GM12878 (cell line): Measurements from ENCODE around the gene PDE3B. TPM values are rescaled to one million over a fixed set of nuclear protein-coding genes. Genes with fewer than 3 reads are reported as not detected.

Experiments used
- ATAC-seq: fragments of 200-7000 bp; cut with Tn5 transposase; 3 replicates; pipeline ENCODE4 v1.9.1; 2020; ENCODE audit warnings: mild to moderate bottlenecking, moderate library complexity
- BruUV-seq: library from RNA; stranded (reverse); fragments of 400-500 nt; replicated peaks from 2 replicates; lab custom pipeline; 2021; lab: Mats Ljungman, UMichigan
- CTCF ChIA-PET: fragments of 300-600 bp; sonication (Branson Sonifier 250); formaldehyde crosslinking; extraction: SDS; loops from one replicate; lab custom pipeline; 2021; ENCODE audit warnings: inconsistent platforms; lab: Yijun Ruan, JAX
- POLR2A ChIA-PET: fragments of 350-600 bp; formaldehyde crosslinking; extraction: SDS; loops from one replicate; lab custom pipeline; 2021; ENCODE audit warnings: inconsistent platforms; lab: Charles Lee
- RAD21 ChIA-PET: fragments of 300-600 bp; sonication (Branson Sonifier 250); formaldehyde crosslinking; loops from one replicate; lab custom pipeline; 2023; ENCODE audit warnings: antibody characterized with exemption; ENCODE audit not compliant: unreplicated experiment; lab: Charles Lee
- SMC1A ChIA-PET: fragments of 300-600 bp; sonication (Branson Sonifier 250); formaldehyde crosslinking; loops from one replicate; lab custom pipeline; 2023; ENCODE audit not compliant: unreplicated experiment, uncharacterized antibody; lab: Charles Lee
- DNase-seq: peaks from one replicate; pipeline ENCODE4 v3.0.0-alpha.2; 2011; ENCODE audit warnings: low read depth, low spot score
- FAIRE-seq: peaks from 3 replicates; lab custom pipeline; 2011; peaks lifted over from hg19 to GRCh38; lab: Jason Lieb, UNC
- H2AFZ ChIP-seq: 2 replicates; pipeline ENCODE4 v1.6.0; 2011; ENCODE audit warnings: low read depth, low read length, control low read depth; ENCODE audit not compliant: control insufficient read depth
- H3K27ac ChIP-seq: 2 replicates; pipeline ENCODE4 v1.5.1; 2011; ENCODE audit warnings: control low read depth; ENCODE audit not compliant: control insufficient read depth, insufficient read depth
- H3K27me3 ChIP-seq, 2 experiments: replicated peaks in 1 of 2; 2 replicates each; pipeline versions ENCODE4 v1.6.0 to v1.6.1; 2011; ENCODE audit warnings: low read length in 1 of 2; ENCODE audit not compliant: control insufficient read depth in 2 of 2, insufficient read depth in 2 of 2
- H3K36me3 ChIP-seq, 2 experiments: 2 replicates each; pipeline ENCODE4 v1.5.1; 2011; ENCODE audit warnings: low read length in 1 of 2; ENCODE audit not compliant: control insufficient read depth in 2 of 2, insufficient read depth in 2 of 2
- H3K4me1 ChIP-seq: 2 replicates; pipeline ENCODE4 v1.6.1; 2011; ENCODE audit warnings: mild to moderate bottlenecking, low read length, moderate library complexity, mixed read lengths; ENCODE audit not compliant: control insufficient read depth, insufficient read depth
- H3K4me2 ChIP-seq: 2 replicates; pipeline ENCODE4 v1.6.0; 2011; ENCODE audit warnings: control low read depth; ENCODE audit not compliant: control insufficient read depth, insufficient read depth
- H3K4me3 ChIP-seq: fragments of 200-600 bp; sonication (generic); 2 replicates; pipeline ENCODE4 v1.5.1; 2016
- H3K79me2 ChIP-seq: 2 replicates; pipeline ENCODE4 v1.6.0; 2011; ENCODE audit warnings: low read length; ENCODE audit not compliant: control insufficient read depth, insufficient read depth
- H3K9ac ChIP-seq: 2 replicates; pipeline ENCODE4 v1.8.0; 2011; ENCODE audit warnings: low read length, control low read depth, mixed read lengths; ENCODE audit not compliant: control insufficient read depth, insufficient read depth
- H3K9me3 ChIP-seq: replicated peaks from 3 replicates; pipeline ENCODE4 v1.5.1; 2011; ENCODE audit warnings: mild to moderate bottlenecking, low read length; ENCODE audit not compliant: control insufficient read depth, insufficient read depth
- H4K20me1 ChIP-seq: 2 replicates; pipeline ENCODE4 v1.6.0; 2011; ENCODE audit not compliant: control insufficient read depth, insufficient read depth
- BRCA1 ChIP-seq: IDR thresholded peaks from 2 replicates; pipeline ENCODE4 v1.6.1; 2011; ENCODE audit warnings: low read depth, low read length, improper control_type of control experiment
- HDGF ChIP-seq: fragments of 450-650 bp; IDR thresholded peaks from 2 replicates; pipeline ENCODE4 v1.6.1; 2016; ENCODE audit warnings: antibody characterized with exemption
- MYC ChIP-seq: IDR thresholded peaks from 2 replicates; pipeline ENCODE4 v1.6.1; 2011; ENCODE audit warnings: mild to moderate bottlenecking, low read length, moderate library complexity, inconsistent platforms; ENCODE audit not compliant: insufficient read depth, insufficient replicate concordance, insufficient read length, severe bottlenecking
- SPI1 ChIP-seq: IDR thresholded peaks from 2 replicates; pipeline ENCODE4 v1.6.1; 2011; ENCODE audit warnings: low read depth, mild to moderate bottlenecking, low read length, moderate library complexity, borderline replicate concordance; ENCODE audit not compliant: insufficient read depth
- STAT1 ChIP-seq: fragments of 450-650 bp; conservative IDR thresholded peaks from 2 replicates; pipeline ENCODE4 v1.6.1; 2014; ENCODE audit warnings: antibody characterized with exemption, mild to moderate bottlenecking
- WGBS: methylation state at CpG from one replicate; pipeline ENCODE4 v1.1.6; 2016; ENCODE audit warnings: low lambda C conversion rate; ENCODE audit not compliant: insufficient replicate concordance, insufficient coverage; ENCODE audit errors: missing lambda C conversion rate; 5-methylcytosine and 5-hydroxymethylcytosine counted together
- in situ Hi-C: fragments of 300-500 bp; cut with MboI; formaldehyde crosslinking; loops from 9 replicates; pipeline ENCODE4 v1.14.3; 2018; ENCODE audit warnings: mixed read lengths
- intact Hi-C: fragments of 100-400 bp; cut with micrococcal nuclease; formaldehyde crosslinking; loops from one replicate; pipeline ENCODE4 v1.14.2; 2022; ENCODE audit not compliant: unreplicated experiment
- polyA plus RNA-seq, 11 experiments: library from polyadenylated mRNA; depleted of rRNA in 4 of 11; unstranded in 6 of 11; stranded (reverse) in 5 of 11; fragments of >200 nt; fragmentation: Nextera tagmentation in 4 of 11; fragmentation: Illumina TruSeq in 1 of 11; extraction: Ambion mirVana in 4 of 11; extraction: Trizol in 1 of 11; gene quantifications; 1 replicate in 1 of 11; 2 replicates in 10 of 11; pipeline versions ENCODE4 v1.2.1 to v1.2.3, GENCODE V29; 2011 to 2016; ENCODE audit warnings: inconsistent platforms in 2 of 11, missing spikeins in 2 of 11, low read depth in 1 of 11
- total RNA-seq, 4 experiments: library from RNA; depleted of rRNA in 3 of 4; stranded (reverse); fragments of >200 nt in 3 of 4; fragmentation: Illumina TruSeq in 1 of 4; extraction: Trizol in 1 of 4; gene quantifications; 2 replicates each; pipeline versions ENCODE4 v1.2.1 to v1.2.3, GENCODE V29; 2013 to 2021
- TF ChIP-seq, protein P1 (sequence below): IDR thresholded peaks from 2 replicates; pipeline ENCODE4 v1.6.1; 2011; ENCODE audit warnings: borderline replicate concordance, low read depth, mild to moderate bottlenecking, moderate library complexity, mixed read lengths, low read length; ENCODE audit not compliant: insufficient read depth; ENCODE audit errors: extremely low read length
- TF ChIP-seq, protein P2 (sequence below): fragments of 450-650 bp; IDR thresholded peaks from 2 replicates; pipeline ENCODE4 v1.6.1; 2017; ENCODE audit warnings: mild to moderate bottlenecking, moderate library complexity
- TF ChIP-seq, protein P3 (sequence below): fragments of 150-350 bp; IDR thresholded peaks from 2 replicates; pipeline ENCODE4 v1.6.1; 2014; ENCODE audit warnings: mild to moderate bottlenecking, low read depth, low read length
- TF ChIP-seq, protein P4 (sequence below): fragments of 450-650 bp; IDR thresholded peaks from 2 replicates; pipeline ENCODE4 v1.6.1; 2017; ENCODE audit warnings: mild to moderate bottlenecking

The PDE3B gene
- total and polyA plus RNA-seq, 10 of the 15 experiments (the other 5 are each of a cell fraction or from before 2014, with no cell fraction given), result 0.04 to 3.1 (median 1.9) TPM

DNA sequence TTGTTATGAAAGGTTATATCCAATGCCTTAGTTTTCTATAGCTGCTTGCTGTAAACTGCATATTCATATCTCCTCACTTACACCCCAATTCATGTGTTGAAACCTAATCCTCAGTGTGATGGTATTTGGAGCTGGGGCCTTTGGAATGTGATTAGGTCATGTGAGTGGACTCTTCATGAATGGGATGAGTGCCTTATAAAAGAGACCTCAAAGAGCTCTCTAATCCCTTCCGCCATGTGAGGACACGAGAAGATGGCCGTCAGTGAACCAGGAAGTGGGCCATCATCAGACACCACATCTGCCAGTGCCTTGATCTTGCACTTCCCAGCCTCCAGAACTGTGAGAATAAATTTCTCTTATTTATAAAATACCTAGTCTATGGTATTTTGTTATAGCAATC, 169.2 kb downstream of the PDE3B start:
- no peak overlapping the region for H3K4me2 ChIP-seq
- no peak overlapping the region for H3K4me3 ChIP-seq
- TF ChIP-seq, protein P1, sequence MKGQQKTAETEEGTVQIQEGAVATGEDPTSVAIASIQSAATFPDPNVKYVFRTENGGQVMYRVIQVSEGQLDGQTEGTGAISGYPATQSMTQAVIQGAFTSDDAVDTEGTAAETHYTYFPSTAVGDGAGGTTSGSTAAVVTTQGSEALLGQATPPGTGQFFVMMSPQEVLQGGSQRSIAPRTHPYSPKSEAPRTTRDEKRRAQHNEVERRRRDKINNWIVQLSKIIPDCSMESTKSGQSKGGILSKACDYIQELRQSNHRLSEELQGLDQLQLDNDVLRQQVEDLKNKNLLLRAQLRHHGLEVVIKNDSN, result no peak
- TF ChIP-seq, protein P2, sequence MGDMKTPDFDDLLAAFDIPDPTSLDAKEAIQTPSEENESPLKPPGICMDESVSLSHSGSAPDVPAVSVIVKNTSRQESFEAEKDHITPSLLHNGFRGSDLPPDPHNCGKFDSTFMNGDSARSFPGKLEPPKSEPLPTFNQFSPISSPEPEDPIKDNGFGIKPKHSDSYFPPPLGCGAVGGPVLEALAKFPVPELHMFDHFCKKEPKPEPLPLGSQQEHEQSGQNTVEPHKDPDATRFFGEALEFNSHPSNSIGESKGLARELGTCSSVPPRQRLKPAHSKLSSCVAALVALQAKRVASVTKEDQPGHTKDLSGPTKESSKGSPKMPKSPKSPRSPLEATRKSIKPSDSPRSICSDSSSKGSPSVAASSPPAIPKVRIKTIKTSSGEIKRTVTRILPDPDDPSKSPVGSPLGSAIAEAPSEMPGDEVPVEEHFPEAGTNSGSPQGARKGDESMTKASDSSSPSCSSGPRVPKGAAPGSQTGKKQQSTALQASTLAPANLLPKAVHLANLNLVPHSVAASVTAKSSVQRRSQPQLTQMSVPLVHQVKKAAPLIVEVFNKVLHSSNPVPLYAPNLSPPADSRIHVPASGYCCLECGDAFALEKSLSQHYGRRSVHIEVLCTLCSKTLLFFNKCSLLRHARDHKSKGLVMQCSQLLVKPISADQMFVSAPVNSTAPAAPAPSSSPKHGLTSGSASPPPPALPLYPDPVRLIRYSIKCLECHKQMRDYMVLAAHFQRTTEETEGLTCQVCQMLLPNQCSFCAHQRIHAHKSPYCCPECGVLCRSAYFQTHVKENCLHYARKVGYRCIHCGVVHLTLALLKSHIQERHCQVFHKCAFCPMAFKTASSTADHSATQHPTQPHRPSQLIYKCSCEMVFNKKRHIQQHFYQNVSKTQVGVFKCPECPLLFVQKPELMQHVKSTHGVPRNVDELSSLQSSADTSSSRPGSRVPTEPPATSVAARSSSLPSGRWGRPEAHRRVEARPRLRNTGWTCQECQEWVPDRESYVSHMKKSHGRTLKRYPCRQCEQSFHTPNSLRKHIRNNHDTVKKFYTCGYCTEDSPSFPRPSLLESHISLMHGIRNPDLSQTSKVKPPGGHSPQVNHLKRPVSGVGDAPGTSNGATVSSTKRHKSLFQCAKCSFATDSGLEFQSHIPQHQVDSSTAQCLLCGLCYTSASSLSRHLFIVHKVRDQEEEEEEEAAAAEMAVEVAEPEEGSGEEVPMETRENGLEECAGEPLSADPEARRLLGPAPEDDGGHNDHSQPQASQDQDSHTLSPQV, result no peak
- TF ChIP-seq SPI1, result no peak
- TF ChIP-seq STAT1, result no peak
- TF ChIP-seq HDGF, result no peak
- TF ChIP-seq MYC, result no peak
- TF ChIP-seq, protein P3, sequence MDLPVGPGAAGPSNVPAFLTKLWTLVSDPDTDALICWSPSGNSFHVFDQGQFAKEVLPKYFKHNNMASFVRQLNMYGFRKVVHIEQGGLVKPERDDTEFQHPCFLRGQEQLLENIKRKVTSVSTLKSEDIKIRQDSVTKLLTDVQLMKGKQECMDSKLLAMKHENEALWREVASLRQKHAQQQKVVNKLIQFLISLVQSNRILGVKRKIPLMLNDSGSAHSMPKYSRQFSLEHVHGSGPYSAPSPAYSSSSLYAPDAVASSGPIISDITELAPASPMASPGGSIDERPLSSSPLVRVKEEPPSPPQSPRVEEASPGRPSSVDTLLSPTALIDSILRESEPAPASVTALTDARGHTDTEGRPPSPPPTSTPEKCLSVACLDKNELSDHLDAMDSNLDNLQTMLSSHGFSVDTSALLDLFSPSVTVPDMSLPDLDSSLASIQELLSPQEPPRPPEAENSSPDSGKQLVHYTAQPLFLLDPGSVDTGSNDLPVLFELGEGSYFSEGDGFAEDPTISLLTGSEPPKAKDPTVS, result no peak
- TF ChIP-seq, protein P4, sequence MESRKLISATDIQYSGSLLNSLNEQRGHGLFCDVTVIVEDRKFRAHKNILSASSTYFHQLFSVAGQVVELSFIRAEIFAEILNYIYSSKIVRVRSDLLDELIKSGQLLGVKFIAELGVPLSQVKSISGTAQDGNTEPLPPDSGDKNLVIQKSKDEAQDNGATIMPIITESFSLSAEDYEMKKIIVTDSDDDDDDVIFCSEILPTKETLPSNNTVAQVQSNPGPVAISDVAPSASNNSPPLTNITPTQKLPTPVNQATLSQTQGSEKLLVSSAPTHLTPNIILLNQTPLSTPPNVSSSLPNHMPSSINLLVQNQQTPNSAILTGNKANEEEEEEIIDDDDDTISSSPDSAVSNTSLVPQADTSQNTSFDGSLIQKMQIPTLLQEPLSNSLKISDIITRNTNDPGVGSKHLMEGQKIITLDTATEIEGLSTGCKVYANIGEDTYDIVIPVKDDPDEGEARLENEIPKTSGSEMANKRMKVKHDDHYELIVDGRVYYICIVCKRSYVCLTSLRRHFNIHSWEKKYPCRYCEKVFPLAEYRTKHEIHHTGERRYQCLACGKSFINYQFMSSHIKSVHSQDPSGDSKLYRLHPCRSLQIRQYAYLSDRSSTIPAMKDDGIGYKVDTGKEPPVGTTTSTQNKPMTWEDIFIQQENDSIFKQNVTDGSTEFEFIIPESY, result no peak
- no peak for TF ChIP-seq BRCA1
- no peak overlapping the region for H3K27ac ChIP-seq
- RAD21 ChIA-PET, result no interaction called here
- FAIRE-seq, result no peak
- intact Hi-C loops, result no loop called here
- POLR2A ChIA-PET, result no interaction called here
- no TSS peak for BruUV-seq
- no peaks in the 10 kb centered on the region for H3K36me3 ChIP-seq
- no peak for ATAC-seq
- WGBS, result 100% methylated on average over 3 of the region's 3 CpGs
- no peak for DNase-seq
- H2AFZ ChIP-seq, result no peak overlapping the region
- SMC1A ChIA-PET, result interaction anchor here (0.7 kb wide), 1 partner anchor 86 kb away, joined by 3 read pairs; no protein-coding TSS in a partner anchor
- no peaks in the 10 kb centered on the region for H4K20me1 ChIP-seq
- CTCF ChIA-PET, result interaction anchor here (0.5 kb wide), 1 partner anchor 23 kb away, joined by 4 read pairs; no protein-coding TSS in a partner anchor
- no peak overlapping the region for H3K9ac ChIP-seq
- H3K4me1 ChIP-seq, result no peaks in the 10 kb centered on the region
- no peaks in the 10 kb centered on the region for H3K27me3 ChIP-seq
- in situ Hi-C loops, result no loop called here
- no peaks in the 10 kb centered on the region for H3K9me3 ChIP-seq
- no peaks in the 10 kb centered on the region for H3K79me2 ChIP-seq
